ENCODE results near the gene GRID2.
"Not testable (repeated sequence)": the region's sequence is repeated elsewhere in the genome, so short reads cannot be mapped to it uniquely, and the experiment has no call there.

GRID2 gene

GRCh38 chr4:93221771-93222170, 918.0 kb downstream of the GRID2 start:
- no peak for DNase-seq

GRCh38 chr4:93228021-93228420, 924.3 kb downstream of the GRID2 start:
- DNase-seq: no peak

GRCh38 chr4:93232883-93233282, 929.1 kb downstream of the GRID2 start:
- no peak for DNase-seq

DNA sequence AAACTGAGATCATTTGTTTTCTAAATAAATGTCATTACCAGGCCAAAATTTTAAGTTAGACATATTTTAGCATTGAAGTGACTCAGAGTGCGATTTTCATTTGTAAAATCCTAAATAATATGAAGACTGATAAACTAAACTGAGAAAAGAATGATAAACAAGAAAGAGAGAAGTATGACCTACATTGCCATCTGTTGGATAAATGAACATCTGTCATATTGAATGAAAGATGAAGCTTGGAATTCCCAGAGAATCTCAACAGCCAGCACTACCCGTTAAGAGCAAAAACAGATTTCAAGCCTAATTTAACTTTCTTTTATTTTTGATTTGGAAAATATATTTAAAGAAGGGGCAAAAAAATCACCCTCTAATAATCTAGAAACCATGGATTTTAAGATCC, 933.8 kb downstream of the GRID2 start:
- no peak for DNase-seq

DNA sequence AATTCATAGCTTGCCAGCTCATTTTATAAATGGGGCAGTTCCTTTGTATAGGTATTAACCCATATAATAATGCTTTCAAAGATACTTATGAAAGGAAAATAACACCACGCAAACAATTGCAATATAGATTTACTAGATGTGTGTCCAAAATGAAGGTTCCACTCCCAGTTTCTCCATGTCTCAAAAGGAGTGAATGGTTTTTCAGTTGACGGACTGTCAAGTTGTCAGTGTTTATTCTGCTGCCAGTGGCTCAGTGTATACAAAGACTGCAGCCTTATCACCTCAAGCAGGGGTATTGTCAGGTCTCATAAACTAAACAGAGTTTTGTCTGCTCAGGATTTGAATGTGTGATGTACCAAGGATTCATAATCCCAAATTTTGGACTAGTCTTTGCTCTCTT, 939.5 kb downstream of the GRID2 start:
- DNase-seq: no peak

DNA sequence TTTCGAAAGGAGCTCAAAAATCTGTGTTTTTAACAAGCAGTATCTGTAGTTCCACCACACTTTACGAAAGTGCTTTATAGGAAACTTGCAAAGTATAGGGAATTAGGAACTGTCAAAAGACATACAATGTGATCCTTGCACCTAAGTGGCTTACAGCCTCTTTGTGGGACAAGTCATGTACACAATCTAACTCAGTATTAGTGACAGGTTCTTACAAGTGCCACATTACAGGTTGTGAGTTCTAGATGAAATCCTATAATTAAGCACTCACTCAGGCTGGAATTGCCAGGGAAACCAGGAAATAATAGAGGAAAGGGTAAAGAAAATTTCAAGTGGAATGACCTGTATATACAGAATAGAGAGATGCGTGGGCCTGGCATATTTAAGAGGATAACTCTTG, 957.4 kb downstream of the GRID2 start:
- no peak for DNase-seq

- DNase-seq: no peak
Observed at GRCh38 chr4:93263166-93263565, 959.4 kb downstream of the GRID2 start.

- DNase-seq: no peak
Observed at GRCh38 chr4:93267747-93268146, 964.0 kb downstream of the GRID2 start.

- DNase-seq: no peak
Observed at GRCh38 chr4:93285346-93285745, 981.6 kb downstream of the GRID2 start.

DNA sequence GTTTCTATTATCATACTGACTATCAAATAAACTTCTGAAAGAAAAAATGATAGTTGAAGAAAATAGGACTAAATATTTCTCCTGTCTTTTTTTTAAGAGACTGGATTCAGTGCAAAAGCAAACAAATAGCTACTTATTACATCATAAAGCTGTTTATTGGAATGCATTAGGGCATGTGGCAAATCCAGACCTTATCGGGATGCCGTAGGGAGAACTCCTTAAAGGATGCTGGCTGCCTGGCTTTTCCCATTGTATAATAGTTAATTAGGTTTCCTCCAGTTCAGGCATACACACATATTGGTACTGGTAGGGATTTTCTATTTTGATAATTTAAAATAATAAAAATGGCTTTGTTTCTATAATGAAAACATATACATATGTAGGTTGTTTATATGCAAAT, 985.5 kb downstream of the GRID2 start:
- no peak for DNase-seq

GRCh38 chr4:93289831-93290230, 986.1 kb downstream of the GRID2 start:
- DNase-seq: no peak

- no peak for DNase-seq
Observed at GRCh38 chr4:93299118-93299517, 995.4 kb downstream of the GRID2 start.

DNA sequence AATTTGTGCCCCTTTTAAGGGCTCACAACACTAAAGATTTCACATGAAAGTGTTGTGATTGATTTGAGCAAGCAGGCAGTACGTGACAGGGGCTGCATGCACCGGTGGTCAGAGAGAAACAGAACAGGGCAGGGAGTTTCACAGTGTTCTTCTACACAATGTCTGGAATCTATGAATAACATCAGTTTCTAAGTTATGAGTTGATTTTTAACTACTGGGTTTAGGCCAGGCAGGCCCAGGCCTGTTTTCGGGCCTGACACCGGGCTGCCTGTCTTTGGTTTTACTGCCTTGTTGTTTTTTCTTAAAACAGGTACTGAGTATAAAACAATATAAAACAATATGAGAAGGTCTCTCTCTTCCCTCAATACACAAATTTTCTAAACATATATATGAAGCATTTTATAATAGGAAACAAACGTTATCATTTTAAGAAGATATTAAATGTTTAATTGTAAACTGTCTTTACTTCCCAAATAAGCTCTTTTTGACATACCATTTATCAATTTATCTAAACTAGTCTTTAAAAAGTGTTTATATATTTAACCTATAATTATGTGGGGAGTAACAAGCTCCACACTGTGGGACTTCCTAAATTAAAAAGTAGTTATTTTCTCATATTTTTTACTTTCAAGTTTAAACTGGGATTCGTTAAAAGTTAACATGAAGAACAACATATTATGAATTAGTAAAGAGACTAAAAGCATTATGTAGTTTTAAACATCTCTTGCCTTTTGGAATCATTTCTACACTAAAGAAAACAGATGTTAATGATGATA, 997.2 kb downstream of the GRID2 start:
- DNase-seq: not testable (repeated sequence)

GRCh38 chr4:93302310-93302709, 998.5 kb downstream of the GRID2 start:
- no peak for DNase-seq

GRCh38 chr4:93303440-93303839, 999.7 kb downstream of the GRID2 start:
- no peak for DNase-seq

- no peak for DNase-seq
Observed at GRCh38 chr4:93312299-93312698, 1008.5 kb downstream of the GRID2 start.

GRCh38 chr4:93313197-93313596, 1009.4 kb downstream of the GRID2 start:
- DNase-seq: no peak

- no peak for DNase-seq
Observed at GRCh38 chr4:93317057-93317456, 1013.3 kb downstream of the GRID2 start.

DNA sequence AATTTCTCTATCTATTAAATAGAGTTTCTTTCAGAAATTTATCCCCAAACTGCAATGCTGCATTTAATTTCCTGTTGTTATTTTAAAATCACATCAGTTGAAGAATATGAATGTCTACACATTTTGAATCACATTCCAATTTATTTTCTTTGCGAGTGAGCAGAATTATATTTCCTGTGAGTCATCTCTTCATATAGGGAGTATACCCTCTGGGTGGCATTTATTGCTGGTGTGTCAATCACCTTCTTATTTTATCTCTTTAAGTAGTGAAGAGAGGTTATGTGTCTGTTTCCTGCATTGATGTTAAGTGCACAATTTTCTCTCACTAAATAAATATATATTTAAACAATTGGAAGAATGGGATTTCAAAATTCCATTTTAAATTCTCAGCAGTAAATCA, 1013.8 kb downstream of the GRID2 start:
- DNase-seq: no peak

GRCh38 chr4:93319041-93319440, 1015.3 kb downstream of the GRID2 start:
- DNase-seq: no peak

GRCh38 chr4:93320356-93320755, 1016.6 kb downstream of the GRID2 start:
- DNase-seq: no peak

- no peak for DNase-seq
Observed at GRCh38 chr4:93327346-93327745, 1023.6 kb downstream of the GRID2 start.

DNA sequence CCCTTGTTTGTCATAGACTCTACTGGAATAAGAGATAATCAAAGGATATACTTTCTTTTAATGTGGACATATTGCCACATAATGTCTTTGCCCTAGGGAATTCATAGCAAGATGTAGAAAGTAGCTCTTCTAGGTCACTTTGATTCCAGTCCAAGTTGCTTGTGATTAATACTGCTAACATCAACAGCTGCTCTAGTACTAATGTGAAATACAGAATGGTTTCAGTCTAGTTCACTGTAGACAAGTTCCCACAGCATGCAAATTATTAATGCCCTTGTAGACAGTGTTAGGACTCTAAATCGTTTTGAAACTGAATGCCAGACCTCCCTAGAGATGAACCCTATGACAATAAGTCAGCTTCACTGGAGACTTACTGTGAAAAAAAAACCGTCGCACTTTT, 1030.2 kb downstream of the GRID2 start:
- no peak for DNase-seq

- DNase-seq: no peak
Observed at GRCh38 chr4:93337196-93337595, 1033.4 kb downstream of the GRID2 start.

DNA sequence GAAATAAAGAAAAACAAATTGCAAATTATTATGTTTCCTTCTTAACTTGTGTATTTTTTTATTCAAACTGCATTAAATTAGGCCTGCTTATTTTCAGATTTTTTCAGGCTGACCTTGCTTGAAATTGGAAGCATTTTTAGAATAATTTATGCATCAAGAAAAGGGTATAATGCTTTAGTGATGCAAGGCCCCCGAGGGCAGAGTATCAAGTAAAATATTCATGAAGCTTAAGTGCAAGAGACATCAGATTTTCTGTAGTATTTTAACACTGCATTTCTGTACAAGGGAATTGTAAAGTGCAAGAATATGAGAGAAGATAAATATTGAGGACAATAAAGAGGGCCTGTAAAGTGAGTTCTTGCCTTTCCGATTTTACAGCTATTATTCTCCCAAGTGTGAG, 1039.0 kb downstream of the GRID2 start:
- no peak for DNase-seq
